Vagina (tissue), 2 donors: ENCODE data around the gene GTF3A.

ENCODE experiments used
- CTCF ChIP-seq, 3 experiments: fragments of 450-650 bp in 2 of 3; fragments of 200-600 bp in 1 of 3; sonication (generic) in 1 of 3; IDR thresholded peaks; one replicate each; pipeline ENCODE4 v1.5.1; 2017 to 2019; ENCODE audit warnings: antibody characterized with exemption in 3 of 3, mild to moderate bottlenecking in 2 of 3, moderate library complexity in 2 of 3
- POLR2A ChIP-seq, 2 donors: fragments of 450-650 bp; IDR thresholded peaks; one replicate each; pipeline ENCODE4 v1.6.1; 2017; ENCODE audit warnings: antibody characterized with exemption in 2 of 2, mild to moderate bottlenecking in 2 of 2, moderate library complexity in 2 of 2
- POLR2AphosphoS5 ChIP-seq, 2 donors: sonication (generic); formaldehyde crosslinking; IDR thresholded peaks; one replicate each; pipeline ENCODE4 v1.9.0; 2017; ENCODE audit warnings: antibody characterized with exemption in 2 of 2, mild to moderate bottlenecking in 2 of 2, low read depth in 1 of 2; ENCODE audit not compliant: insufficient read depth in 1 of 2

- TF ChIP-seq CTCF (IDR thresholded peaks at IDR 0.05) (no peak), POLR2AphosphoS5 (IDR thresholded peaks at IDR 0.05; ENCODE audit: insufficient read depth in 1 of 2, low read depth in 1 of 2) (no peak), POLR2A (IDR thresholded peaks at IDR 0.05) (no peak)
Observed at GRCh38 chr13:27419328-27419727, 5.1 kb upstream of the GTF3A start.
